ENCODE measurements around the gene MEPCE.

MEPCE gene

GRCh38 chr7:100433276-100433591 lies 3.6 kb downstream of the MEPCE start:
- peaks cover 30% of the 10 kb centered on the region for H3K79me1 ChIP-seq (ENCODE audit: low read length)
- H2AK5ac ChIP-seq (ENCODE audit: low read length), result no peak overlapping the region
- H3K4me2 ChIP-seq (ENCODE audit: low read length), result no peak overlapping the region
- peaks cover 48% of the 10 kb centered on the region for H3K79me2 ChIP-seq (ENCODE audit: control insufficient read depth, insufficient read depth, low read length)
- no peaks in the 10 kb centered on the region for H3K27me3 ChIP-seq (ENCODE audit: insufficient read depth, low read length, poor library complexity)
- no peak overlapping the region for H3K56ac ChIP-seq (ENCODE audit: low read length)
- no peak overlapping the region for H3K4ac ChIP-seq (ENCODE audit: low read depth, low read length)
- H3K27ac ChIP-seq (ENCODE audit: low read depth, low read length), result no peak overlapping the region
- no peak for DNase-seq
- no peak overlapping the region for H3K23ac ChIP-seq (ENCODE audit: low read length)
- H3K4me3 ChIP-seq (ENCODE audit: low read length), result no peak overlapping the region
- peaks cover 5% of the 10 kb centered on the region for H3K36me3 ChIP-seq (ENCODE audit: control insufficient read depth, insufficient read depth, low read length)
- H3K4me1 ChIP-seq (ENCODE audit: control insufficient read depth, low read depth, low read length), result peaks cover 12% of the 10 kb centered on the region
- no peak overlapping the region for H2BK5ac ChIP-seq (ENCODE audit: low read length)
- no peak overlapping the region for H2BK120ac ChIP-seq (ENCODE audit: low read depth, low read length)
- no peak overlapping the region for H3K18ac ChIP-seq (ENCODE audit: low read length)
- no peak overlapping the region for H4K8ac ChIP-seq (ENCODE audit: low read depth, low read length)
- H3K9ac ChIP-seq (ENCODE audit: low read length), result no peak overlapping the region
- H2BK15ac ChIP-seq (replicated peaks; ENCODE audit: low read depth), result no peak overlapping the region
- no peak overlapping the region for H4K5ac ChIP-seq (ENCODE audit: low read length)
- no CpG with 5 or more reads among the region's 4 CpGs for WGBS (ENCODE audit: extremely low coverage, insufficient coverage, low lambda C conversion rate)

GRCh38 chr7:100433592-100434296 lies 4.1 kb downstream of the MEPCE start:
- Histone ChIP-seq H3K27ac (ENCODE audit: low read depth, low read length) (no peak overlapping the region), H3K18ac (ENCODE audit: low read length) (no peak overlapping the region), H3K79me1 (ENCODE audit: low read length) (peaks cover 30% of the 10 kb centered on the region), H3K36me3 (ENCODE audit: control insufficient read depth, insufficient read depth, low read length) (peaks cover 5% of the 10 kb centered on the region), H3K4ac (ENCODE audit: low read depth, low read length) (no peak overlapping the region), H3K27me3 (ENCODE audit: insufficient read depth, low read length, poor library complexity) (no peaks in the 10 kb centered on the region), H3K4me2 (ENCODE audit: low read length) (no peak overlapping the region), H3K23ac (ENCODE audit: low read length) (no peak overlapping the region), H3K4me3 (ENCODE audit: low read length) (no peak overlapping the region), H3K4me1 (ENCODE audit: control insufficient read depth, low read depth, low read length) (peaks cover 12% of the 10 kb centered on the region), H2BK120ac (ENCODE audit: low read depth, low read length) (no peak overlapping the region), H2AK5ac (ENCODE audit: low read length) (no peak overlapping the region), H3K9ac (ENCODE audit: low read length) (no peak overlapping the region), H2BK5ac (ENCODE audit: low read length) (no peak overlapping the region), H2BK15ac (replicated peaks; ENCODE audit: low read depth) (no peak overlapping the region), H4K8ac (ENCODE audit: low read depth, low read length) (no peak overlapping the region), H3K79me2 (ENCODE audit: control insufficient read depth, insufficient read depth, low read length) (peaks cover 48% of the 10 kb centered on the region), H3K56ac (ENCODE audit: low read length) (no peak overlapping the region), H4K5ac (ENCODE audit: low read length) (no peak overlapping the region)
- WGBS (ENCODE audit: extremely low coverage, insufficient coverage, low lambda C conversion rate), result no CpG with 5 or more reads among the region's 10 CpGs
- DNase-seq, result no peak

GRCh38 chr7:100434297-100435144 lies 4.9 kb downstream of the MEPCE start:
- Histone ChIP-seq H2AK5ac (ENCODE audit: low read length) (no peak overlapping the region), H3K18ac (ENCODE audit: low read length) (no peak overlapping the region), H3K9ac (ENCODE audit: low read length) (peak overlapping the region; percentile 86), H3K23ac (ENCODE audit: low read length) (no peak overlapping the region), H3K36me3 (ENCODE audit: control insufficient read depth, insufficient read depth, low read length) (peaks cover 5% of the 10 kb centered on the region), H3K79me1 (ENCODE audit: low read length) (peaks cover 30% of the 10 kb centered on the region), H3K27ac (ENCODE audit: low read depth, low read length) (no peak overlapping the region), H3K4me1 (ENCODE audit: control insufficient read depth, low read depth, low read length) (peaks cover 12% of the 10 kb centered on the region), H4K5ac (ENCODE audit: low read length) (no peak overlapping the region), H2BK15ac (replicated peaks; ENCODE audit: low read depth) (no peak overlapping the region), H4K8ac (ENCODE audit: low read depth, low read length) (no peak overlapping the region), H3K4me2 (ENCODE audit: low read length) (peak overlapping the region; percentile 83), H3K79me2 (ENCODE audit: control insufficient read depth, insufficient read depth, low read length) (peaks cover 48% of the 10 kb centered on the region), H3K27me3 (ENCODE audit: insufficient read depth, low read length, poor library complexity) (no peaks in the 10 kb centered on the region), H3K56ac (ENCODE audit: low read length) (peak overlapping the region; percentile 45), H3K4ac (ENCODE audit: low read depth, low read length) (no peak overlapping the region), H2BK120ac (ENCODE audit: low read depth, low read length) (no peak overlapping the region), H2BK5ac (ENCODE audit: low read length) (no peak overlapping the region), H3K4me3 (ENCODE audit: low read length) (peak overlapping the region; percentile 66)
- no CpG with 5 or more reads among the region's 22 CpGs for WGBS (ENCODE audit: extremely low coverage, insufficient coverage, low lambda C conversion rate)
- DNase-seq, result no peak

GRCh38 chr7:100435401-100436304 lies 6.0 kb downstream of the MEPCE start:
- no CpG with 5 or more reads among the region's 81 CpGs for WGBS (ENCODE audit: extremely low coverage, insufficient coverage, low lambda C conversion rate)
- Histone ChIP-seq H2BK5ac (ENCODE audit: low read length) (peak overlapping the region; percentile 61), H3K9ac (ENCODE audit: low read length) (peak overlapping the region; percentile 86), H4K8ac (ENCODE audit: low read depth, low read length) (no peak overlapping the region), H3K36me3 (ENCODE audit: control insufficient read depth, insufficient read depth, low read length) (peaks cover 5% of the 10 kb centered on the region), H3K79me1 (ENCODE audit: low read length) (peaks cover 30% of the 10 kb centered on the region), H3K56ac (ENCODE audit: low read length) (peak overlapping the region; percentile 93), H3K4ac (ENCODE audit: low read depth, low read length) (peak overlapping the region; percentile 63), H3K18ac (ENCODE audit: low read length) (peak overlapping the region; percentile 89), H3K27ac (ENCODE audit: low read depth, low read length) (peak overlapping the region; percentile 92), H4K5ac (ENCODE audit: low read length) (no peak overlapping the region), H3K4me3 (ENCODE audit: low read length) (peak overlapping the region; percentile 66), H3K4me1 (ENCODE audit: control insufficient read depth, low read depth, low read length) (peaks cover 12% of the 10 kb centered on the region), H2BK120ac (ENCODE audit: low read depth, low read length) (no peak overlapping the region), H3K4me2 (ENCODE audit: low read length) (peak overlapping the region; percentile 83), H3K23ac (ENCODE audit: low read length) (peak overlapping the region; percentile 72), H3K79me2 (ENCODE audit: control insufficient read depth, insufficient read depth, low read length) (peaks cover 41% of the 10 kb centered on the region), H3K27me3 (ENCODE audit: insufficient read depth, low read length, poor library complexity) (no peaks in the 10 kb centered on the region), H2AK5ac (ENCODE audit: low read length) (no peak overlapping the region), H2BK15ac (replicated peaks; ENCODE audit: low read depth) (no peak overlapping the region)
- peak; percentile 54 for DNase-seq

- no peak overlapping the region for H3K4me2 ChIP-seq (ENCODE audit: low read length)
- peaks cover 2% of the 10 kb centered on the region for H3K36me3 ChIP-seq (ENCODE audit: control insufficient read depth, insufficient read depth, low read length)
- peaks cover 23% of the 10 kb centered on the region for H3K79me2 ChIP-seq (ENCODE audit: control insufficient read depth, insufficient read depth, low read length)
- no peaks in the 10 kb centered on the region for H3K4me1 ChIP-seq (ENCODE audit: control insufficient read depth, low read depth, low read length)
- no peak overlapping the region for H3K4me3 ChIP-seq (ENCODE audit: low read length)
- no peak overlapping the region for H4K8ac ChIP-seq (ENCODE audit: low read depth, low read length)
- no peak overlapping the region for H3K4ac ChIP-seq (ENCODE audit: low read depth, low read length)
- DNase-seq, result no peak
- H3K18ac ChIP-seq (ENCODE audit: low read length), result no peak overlapping the region
- H2BK15ac ChIP-seq (replicated peaks; ENCODE audit: low read depth), result no peak overlapping the region
- no peak overlapping the region for H3K23ac ChIP-seq (ENCODE audit: low read length)
- H3K9ac ChIP-seq (ENCODE audit: low read length), result no peak overlapping the region
- peak overlapping the region; percentile 5 for H3K56ac ChIP-seq (ENCODE audit: low read length)
- H3K27me3 ChIP-seq (ENCODE audit: insufficient read depth, low read length, poor library complexity), result no peaks in the 10 kb centered on the region
- H3K79me1 ChIP-seq (ENCODE audit: low read length), result peaks cover 13% of the 10 kb centered on the region
- H2AK5ac ChIP-seq (ENCODE audit: low read length), result no peak overlapping the region
- no peak overlapping the region for H2BK5ac ChIP-seq (ENCODE audit: low read length)
- H2BK120ac ChIP-seq (ENCODE audit: low read depth, low read length), result no peak overlapping the region
- H4K5ac ChIP-seq (ENCODE audit: low read length), result no peak overlapping the region
- WGBS (ENCODE audit: extremely low coverage, insufficient coverage, low lambda C conversion rate), result no CpG with 5 or more reads among the region's 28 CpGs
- no peak overlapping the region for H3K27ac ChIP-seq (ENCODE audit: low read depth, low read length)
Measured at GRCh38 chr7:100437150-100438100, 7.8 kb downstream of the MEPCE start.
